ENCODE results near the gene MACC1.
"Not testable (repeated sequence)": the region's sequence is repeated elsewhere in the genome, so short reads cannot be mapped to it uniquely, and the experiment has no call there.

Gene MACC1

DNA sequence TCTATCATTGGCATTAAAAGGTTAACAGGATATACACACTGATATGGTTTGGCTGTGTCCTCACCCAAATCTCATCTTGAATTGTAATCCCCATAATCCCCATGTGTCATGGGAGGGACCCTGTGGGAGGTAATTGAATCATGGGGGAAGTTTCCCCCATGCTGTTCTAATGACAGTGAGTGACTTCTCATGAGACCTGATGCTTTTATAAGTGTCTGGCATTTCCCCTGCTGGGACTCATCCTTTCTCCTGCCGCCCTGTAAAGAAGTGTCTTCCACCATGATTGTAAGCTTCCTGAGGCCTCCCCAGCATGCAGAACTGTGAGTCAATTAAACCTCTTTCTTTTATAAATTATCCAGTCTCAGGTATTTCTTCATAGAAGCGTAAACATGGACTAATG, 9.4 kb downstream of the MACC1 start:
- DNase-seq (ENCODE audit: low read depth), result not testable (repeated sequence)

DNA sequence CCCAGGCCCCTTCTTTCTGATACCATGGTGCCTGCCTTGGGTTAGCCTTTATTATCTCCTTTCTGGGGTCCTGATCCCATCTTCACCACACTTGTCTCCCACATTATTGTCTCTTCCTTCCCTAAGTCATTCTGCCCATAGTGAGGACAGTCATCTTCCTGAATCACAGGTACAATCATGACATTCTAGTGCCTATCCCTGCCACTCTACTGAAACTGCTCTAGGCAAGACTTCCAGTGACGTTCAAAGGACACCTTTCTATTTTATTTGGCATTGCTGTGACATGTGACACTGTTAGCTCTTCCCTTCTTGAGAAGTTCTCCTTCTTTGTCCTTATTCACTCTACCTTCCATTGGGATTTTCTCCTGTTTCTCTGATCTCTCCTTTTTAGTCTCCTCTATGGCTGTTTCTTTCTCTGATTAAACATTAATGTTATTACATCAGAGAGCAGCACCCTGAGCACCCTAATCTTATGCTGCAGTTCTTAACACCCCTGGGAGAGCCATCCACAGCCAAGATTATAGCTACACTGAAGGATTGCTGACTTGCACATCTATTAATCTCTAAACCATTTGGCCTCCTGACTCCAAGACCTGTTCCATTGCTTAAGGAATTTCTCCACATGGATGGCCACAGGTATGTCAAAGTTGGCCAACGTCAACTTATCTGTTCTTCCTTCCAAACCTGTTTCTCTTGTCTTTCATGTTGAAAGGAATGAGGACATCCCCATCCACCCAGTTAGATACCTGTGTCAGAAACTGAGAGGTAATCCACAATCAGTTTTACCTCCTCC, 10.9 kb downstream of the MACC1 start:
- DNase-seq (ENCODE audit: low read depth), result no peak

DNA sequence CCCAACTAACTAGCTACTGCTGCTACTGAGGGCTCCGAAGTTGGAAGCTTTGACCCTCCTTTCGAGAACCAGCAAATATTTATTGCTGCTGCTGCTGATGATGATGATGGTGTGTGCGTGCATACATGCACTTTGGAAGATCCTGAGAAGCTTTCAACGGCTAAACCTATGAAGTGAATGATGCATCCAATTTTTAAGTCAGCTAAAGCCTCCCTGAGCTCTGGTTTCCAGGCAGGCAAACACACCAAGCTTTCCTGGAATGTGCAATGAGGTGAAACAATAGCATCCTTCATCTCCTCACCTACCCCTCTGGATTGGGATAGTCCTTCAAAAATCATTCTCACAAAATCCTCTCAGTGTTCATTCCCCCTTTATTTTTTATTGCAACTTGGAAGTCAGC, 13.9 kb downstream of the MACC1 start:
- no peak for DNase-seq (ENCODE audit: low read depth)

DNA sequence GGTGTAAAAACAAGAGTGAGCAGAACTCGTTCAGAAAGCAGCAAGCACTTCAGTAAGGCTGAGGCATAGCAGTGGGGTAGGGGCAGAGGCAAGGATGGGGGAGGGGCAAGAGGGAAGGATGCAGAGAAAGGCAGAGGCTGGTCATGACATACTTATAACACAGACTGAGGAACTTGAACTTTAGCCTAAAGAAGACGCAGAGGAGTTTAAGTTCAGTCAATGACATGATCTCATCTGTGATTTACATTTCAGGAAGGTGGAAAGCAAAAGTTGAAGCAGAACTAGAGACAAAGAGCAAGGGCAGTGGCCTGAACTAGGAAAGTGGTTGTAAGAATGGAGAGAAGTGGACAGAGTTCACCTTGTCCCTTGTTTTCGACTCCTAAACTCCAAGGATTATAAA, 15.8 kb downstream of the MACC1 start:
- no peak for DNase-seq (ENCODE audit: low read depth)

DNA sequence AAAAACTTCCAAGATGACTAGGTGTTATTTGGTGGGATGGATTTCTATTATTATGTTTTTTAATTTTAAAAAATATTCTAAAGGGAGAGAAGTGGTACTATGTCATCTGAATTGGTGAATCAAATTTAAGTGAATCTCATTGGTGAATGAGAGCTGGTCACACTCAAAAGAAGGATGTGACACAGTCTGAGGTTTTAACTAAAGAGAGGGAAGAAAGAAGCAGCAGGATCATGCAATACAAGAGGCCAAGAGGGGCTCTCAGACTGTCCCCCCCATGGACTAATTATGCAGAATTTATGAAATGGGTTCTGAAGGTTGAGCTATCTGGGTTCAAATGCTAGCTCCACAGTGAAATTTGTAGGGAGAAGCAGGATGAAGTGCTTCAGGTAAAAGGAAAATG, 16.2 kb downstream of the MACC1 start:
- no peak for DNase-seq (ENCODE audit: low read depth)

DNA sequence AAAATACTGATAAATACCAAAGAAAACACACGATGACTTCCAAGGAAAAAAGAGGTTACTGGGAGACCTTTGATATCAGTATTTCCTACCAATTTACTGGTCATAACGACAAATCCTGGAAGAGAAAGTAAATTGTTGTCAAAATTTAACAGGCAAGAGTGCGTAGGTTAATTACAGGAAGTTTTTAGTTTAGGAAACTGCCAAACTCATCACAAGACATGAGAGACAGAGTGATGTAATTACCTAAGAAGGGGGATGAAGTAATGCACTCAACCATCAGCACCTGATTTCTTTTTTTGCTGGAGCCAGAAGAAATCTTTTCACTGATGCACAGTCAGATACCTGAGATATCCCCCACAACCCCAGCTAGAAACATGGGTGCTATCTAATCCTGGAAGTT, 16.8 kb downstream of the MACC1 start:
- no peak for DNase-seq (ENCODE audit: low read depth)

DNA sequence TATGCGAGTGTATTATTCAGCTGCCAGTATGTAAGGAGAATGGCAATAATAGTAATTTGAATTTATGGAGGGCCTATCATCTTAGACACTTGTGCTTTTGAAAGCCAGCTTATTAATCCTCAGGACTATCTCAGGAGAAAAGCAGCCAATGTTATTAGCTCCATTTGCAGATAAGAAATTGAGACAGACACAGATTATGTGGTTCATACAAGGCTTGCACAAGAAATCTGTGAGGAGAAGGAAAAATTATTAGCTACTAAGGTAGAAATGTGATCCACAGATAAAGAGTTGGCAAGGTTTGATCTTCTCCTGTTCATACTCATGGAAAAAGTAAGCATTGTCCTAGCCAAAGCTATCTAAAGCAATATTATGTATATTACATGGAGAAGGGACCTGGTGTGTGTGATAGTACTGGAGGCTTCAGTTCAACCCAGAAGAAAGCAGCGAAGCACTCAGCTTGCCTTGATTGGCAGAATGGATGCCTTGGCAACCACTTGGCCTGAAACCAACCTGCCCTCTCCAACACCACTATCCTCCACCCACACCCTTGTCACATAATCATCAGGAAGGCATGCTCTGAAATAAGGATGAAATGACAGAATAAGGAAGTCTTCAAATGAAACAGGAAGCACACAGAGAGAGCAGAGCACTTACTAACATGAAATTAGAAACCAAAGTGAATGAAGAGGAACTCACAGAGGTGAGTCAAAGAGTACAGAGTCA, 18.0 kb downstream of the MACC1 start:
- DNase-seq (ENCODE audit: low read depth), result no peak

DNA sequence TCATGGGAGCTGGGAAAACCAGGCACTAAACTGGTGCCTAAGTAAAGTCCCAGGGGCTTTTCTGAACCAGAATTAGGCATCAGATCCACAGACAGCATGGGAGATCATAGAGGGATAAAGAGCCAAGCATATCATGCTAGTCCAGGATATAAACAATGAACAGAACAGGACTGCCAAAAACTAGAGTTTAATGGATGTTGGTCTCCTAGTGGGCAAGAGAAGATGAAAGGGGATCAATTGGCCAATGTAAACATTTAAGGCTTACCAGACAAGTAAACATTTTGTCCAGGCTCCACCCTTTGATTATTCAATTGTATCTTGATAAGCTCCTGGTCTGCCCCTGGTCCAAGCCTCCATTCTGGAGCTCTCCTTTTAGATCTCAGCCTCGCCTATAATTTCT, 18.9 kb downstream of the MACC1 start:
- no peak for DNase-seq (ENCODE audit: low read depth)

DNA sequence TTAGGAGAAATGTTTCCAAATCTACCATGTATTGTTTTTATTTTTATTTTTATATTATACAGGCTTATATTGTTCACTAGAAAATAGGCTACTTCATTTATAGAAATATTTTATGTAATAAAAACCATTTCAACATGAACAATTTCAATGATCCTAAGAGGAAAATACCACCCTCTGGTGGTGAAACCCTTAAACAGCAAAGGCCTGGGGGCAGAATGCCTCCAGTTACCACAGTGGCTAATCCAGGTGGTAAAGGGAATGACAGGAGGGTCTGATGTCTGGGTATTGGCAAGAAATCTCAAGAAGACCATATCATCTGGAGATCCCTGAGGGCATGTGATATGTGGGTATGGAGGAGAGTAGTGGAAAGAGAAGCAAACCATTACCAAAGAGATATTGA, 19.3 kb downstream of the MACC1 start:
- DNase-seq (ENCODE audit: low read depth), result no peak

DNA sequence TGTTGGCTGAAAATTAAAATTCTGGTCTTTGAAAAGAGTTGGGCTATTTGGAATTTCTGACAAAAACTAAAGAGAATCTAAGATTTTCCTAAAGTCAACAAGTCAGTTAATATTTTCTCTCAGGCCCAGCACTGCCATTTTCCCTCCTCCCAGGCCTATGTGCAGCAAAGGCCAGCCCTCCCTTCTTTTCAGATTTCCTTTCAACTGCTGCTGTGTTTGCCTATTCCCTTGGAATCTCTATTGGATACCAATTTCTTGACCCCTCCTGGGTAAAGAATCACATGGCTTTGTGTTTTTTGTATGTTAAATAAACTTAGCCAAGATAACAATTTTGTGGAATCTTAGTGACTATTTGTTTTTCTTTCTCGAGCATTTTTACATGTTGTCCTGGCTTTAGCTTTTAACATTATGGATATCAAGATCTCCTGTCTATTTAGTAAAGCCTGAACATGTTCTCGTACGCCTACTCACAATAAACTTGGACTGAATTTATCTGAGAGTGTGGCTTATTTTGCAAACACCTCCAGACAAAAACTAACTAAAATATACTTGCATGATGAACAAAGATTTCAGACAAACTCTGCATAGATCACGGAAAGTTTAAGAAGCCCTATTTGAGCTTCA, 19.9 kb downstream of the MACC1 start:
- no peak for DNase-seq (ENCODE audit: low read depth)

DNA sequence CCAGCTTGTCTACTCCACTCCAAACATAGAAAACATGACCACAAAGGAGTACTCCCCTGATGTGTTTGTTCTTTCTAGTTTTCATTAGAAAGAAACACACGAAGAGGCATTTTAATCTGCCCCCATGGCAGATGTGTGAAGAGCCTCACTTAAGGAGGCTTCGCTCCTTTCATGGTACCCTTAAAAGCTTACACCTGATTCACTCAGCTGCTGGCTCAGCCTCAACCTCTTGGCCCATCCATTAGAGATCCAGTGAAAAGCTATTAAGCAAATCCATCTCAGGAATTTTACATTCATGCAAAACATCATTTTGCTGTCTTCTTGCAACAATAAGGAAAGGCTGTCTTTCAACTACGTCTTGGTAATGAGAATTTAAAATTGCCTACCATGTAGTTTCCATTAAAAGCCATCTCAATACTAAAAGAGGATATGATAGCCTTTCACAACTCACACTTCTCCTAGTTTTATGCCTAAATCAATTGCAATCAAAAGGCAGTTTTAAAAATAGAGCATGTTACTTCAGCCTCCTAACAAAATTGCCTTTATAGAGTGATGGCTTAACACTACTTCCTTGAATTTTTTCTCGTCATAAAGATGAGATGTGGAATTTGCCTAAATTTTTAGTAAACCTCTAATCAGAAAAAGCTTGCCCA, 22.7 kb downstream of the MACC1 start:
- DNase-seq (ENCODE audit: low read depth), result no peak

DNA sequence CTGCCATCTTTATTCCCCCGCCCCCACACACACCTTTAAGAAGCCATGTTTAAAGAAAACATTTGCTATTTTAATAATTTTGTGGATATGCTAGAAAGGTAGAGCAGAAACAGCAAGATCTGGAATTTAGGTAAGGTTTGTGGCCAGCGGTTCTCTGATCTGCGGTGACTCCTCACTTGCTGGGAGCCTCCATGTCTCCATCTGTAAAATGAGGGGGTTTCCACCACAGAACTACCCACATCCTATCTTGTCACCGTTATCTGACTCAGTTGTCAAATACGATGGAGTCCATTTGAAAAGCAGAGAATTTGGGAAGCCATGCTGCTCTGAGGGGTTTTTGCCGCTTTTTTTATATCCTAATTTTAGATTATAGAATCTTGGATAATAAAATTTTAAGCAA, 23.3 kb downstream of the MACC1 start:
- DNase-seq (ENCODE audit: low read depth), result no peak

DNA sequence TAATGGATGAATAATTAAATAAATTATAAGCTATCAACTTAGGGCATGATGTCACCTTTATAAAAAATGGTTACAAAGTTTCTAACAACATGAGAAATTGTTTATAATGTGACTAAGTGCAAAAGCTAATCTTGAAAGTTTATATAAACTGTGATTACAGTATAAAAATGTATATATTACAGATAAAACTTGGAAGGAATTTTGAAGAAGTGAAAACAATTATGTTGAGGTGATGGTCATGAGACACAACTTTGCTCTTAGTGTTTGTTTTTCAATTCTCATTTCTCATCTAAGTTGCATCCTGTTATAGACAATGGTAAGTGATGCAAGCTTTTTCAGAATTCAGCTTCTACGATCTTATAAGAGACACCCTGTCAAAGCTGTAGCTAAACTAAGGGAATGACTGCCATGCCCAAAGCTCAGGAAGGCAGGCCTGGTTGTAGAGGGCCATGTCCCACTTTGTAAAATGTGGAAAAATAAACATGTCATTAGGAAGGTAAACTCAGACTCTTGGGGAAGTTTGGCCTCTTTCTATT, 23.9 kb downstream of the MACC1 start:
- DNase-seq (ENCODE audit: low read depth), result no peak

DNA sequence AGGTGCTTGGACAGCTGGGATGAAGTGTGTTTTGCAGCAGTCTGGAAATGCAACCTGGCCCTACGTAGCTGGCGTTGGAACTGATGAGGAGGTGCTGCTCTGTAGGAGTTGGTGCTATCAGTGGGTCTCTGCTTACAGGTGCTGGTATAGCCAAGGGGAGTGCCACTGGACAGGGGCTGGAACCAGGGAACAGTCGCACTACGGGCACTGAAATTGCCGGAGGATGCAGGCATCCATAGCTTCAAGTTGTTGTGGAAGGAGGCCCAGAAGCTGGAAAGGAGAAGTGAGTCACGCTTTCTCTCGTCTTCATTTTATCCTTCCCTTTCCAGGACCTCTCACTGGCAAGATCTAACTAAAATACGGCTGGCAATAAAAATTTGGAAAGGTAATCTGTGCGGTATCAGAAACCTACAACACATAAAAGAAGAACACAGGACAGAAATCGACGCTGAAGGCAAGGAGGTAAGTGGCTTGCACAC, 25.8 kb downstream of the MACC1 start:
- no peak for DNase-seq (ENCODE audit: low read depth)

DNA sequence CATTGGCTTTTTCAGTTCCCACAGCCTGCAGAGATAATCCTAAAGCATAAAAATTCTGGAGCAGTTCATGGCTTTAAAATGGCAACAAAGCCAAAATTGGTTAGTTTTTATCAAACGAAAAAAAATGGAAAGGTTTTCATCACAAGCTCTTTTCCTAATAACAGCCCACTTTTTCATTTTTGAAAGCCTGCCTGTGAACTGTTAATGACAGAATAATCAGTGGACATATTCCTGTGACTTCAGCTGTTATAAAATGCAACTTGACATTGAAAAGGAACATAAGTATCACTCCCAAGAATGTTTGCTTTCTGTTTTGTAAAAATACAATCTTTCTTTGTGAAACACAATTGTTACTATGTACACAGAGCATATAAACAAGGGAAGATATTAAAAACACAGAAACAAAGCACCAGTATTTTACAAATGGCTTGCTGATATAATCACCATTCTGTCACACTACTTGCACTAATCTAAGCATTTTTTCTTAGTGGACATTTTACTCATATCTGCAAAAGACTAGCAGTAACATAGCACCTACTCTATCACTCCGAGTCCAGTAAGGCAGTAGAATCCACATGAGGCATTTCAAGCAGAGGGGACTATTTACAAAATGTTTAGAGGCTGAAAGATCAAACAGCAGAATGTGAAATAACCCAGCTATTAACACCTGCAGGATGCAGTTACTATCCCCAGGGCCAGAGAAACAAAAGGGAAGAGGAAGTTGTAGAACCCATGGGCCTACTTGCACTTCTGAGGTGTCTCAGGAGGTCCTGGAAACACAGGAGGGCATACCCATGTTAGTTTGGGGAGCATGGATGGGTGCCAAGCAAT, 26.4 kb downstream of the MACC1 start:
- no peak for DNase-seq (ENCODE audit: low read depth)

DNA sequence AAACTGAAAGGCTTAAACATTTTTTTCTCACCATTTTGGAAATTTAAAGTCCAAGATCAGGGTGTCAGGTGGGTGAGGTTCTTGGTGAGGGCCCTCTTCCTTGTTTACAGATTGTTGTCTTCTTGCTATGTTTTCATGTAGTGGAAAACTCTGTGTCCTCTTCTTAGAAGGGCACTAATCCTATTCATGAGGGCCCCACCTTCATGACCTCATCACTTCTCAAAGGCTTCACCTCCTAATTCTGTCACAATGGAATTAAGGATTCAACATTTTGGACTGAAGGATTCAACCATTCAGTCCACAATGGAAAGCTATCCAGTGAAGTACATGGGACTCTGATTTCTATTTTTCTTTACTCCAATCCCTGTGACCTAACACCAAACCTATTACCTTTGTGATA, 27.3 kb downstream of the MACC1 start:
- no peak for DNase-seq (ENCODE audit: low read depth)

DNA sequence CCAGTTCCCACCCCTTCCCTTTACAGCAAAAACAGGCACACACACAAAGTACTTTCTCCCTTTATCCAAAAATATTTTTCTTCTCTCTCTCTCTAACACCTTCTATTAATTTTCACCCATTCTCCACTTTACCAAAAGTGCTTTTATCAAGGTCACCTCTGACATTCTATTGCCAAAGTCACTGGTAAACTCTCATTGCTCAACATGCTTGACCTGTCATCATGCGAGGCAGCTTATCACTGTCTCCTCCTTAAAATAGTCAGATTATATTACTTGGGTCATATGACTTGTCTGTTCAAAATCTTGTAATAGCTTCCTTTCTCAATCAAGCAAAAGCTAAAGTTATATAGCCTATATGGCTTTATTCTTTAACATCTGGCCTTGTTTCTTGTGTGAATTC, 28.6 kb downstream of the MACC1 start:
- DNase-seq (ENCODE audit: low read depth), result no peak

DNA sequence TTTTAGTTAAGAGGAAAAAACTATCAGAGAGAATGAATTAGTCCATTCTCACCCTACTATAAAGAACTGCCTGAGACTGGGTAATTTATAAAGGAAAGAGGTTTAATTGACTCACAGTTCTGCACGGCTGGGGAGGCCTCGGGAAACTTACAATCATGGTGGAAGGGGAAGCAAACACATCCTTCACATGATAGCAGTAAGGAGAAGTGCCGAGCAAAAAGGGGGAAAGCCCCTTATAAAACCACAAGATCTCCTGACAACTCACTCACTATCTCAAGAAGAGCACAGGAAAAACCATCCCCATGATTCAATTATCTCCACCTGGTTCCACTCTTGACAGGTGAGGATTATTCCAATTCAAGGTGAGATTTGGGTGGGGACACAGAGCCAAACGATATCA, 29.3 kb downstream of the MACC1 start:
- DNase-seq (ENCODE audit: low read depth), result not testable (repeated sequence)

DNA sequence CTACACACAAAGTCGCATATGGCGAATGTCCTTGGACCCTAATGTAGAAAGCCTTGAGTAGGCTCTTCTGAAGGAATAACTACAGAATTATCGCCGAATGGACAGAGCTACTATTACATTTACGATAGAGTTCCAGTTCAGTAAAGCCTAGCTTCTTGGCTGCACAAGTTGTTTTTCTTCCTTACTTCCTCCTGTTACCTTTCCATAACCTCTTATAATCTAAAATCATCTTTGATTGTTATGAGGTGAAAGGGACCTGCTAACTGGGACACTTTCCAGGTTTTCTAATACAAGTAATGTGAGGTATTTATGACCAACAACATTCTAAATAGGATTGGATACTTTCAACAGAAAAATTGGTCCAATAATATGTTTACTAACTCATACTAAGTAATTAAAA, 31.2 kb downstream of the MACC1 start:
- DNase-seq (ENCODE audit: low read depth), result no peak

DNA sequence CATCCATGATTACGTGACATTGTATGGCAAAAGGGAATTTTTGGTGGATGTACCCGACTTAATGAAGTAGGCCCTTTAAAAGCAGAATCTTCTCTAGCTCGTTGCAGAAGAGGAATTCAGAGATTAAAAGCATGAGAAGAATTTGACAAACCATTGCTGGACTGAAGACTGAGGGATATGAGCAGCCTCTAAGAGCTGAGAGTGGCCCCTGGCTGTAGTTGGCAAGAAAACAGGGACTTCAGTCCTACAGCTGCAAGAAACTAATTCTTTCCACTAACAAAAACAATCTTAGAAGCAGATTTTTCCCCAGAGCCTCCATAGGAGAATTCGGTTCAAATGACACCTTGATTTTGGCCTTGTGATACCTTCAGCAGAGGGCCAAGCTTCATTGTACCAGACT, 34.1 kb downstream of the MACC1 start:
- no peak for DNase-seq (ENCODE audit: low read depth)

DNA sequence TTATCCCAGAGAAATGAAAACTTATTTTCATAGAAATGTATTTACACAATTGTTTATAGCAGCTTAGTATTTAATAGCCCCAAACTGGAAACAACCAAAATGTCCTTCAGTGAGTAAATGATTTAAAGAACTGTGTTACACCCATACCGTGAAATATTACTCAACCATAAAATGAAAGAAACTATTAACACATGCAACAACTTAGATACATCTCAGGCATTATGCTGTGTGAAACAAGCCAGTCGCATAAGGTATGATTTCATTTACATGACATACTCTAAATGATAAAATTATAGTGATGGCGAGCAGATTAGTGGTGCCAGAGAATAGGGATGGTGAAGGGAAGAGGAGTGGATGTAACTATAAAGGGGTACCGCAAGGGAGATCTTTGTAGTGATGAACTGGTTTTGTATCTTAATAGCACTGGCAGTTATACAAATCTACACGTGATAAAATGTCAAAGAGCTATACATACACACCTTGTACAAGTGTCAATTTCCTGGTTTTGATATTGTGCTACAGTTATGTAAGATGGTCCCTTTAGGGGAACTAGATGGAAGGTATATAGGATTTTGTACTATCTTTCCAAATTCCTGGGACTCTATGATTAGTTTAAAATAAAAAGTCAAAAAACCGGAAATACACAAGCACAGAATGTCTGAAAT, 40.5 kb downstream of the MACC1 start:
- no peak for DNase-seq (ENCODE audit: low read depth)
